ENCODE results near the gene RPRM.
"Not testable (repeated sequence)": the region's sequence is repeated elsewhere in the genome, so short reads cannot be mapped to it uniquely, and the experiment has no call there.

The RPRM gene

GRCh38 chr2:153455861-153456260, 22.7 kb downstream of the RPRM start:
- DNase-seq (ENCODE audit: low spot score): no peak

DNA sequence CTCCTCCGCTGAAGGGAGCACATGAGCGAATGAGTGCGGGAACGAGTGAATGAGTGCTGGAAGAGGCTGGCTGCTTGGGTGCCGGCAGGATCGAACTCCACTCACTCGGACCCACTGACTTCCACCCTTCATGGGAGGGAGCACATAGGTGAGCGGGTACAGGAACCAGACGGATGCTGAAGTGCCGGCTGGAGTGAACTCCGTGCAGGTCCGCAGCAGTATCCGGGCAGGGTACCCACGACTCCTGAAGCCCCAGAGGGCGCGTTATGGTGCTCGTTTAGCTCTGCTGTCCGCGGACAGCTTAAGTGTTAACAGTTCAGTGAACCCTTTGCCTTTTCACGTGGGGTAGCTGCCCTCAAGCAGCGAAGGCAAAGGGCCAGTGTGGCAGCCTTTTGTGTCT, 23.2 kb downstream of the RPRM start:
- DNase-seq (ENCODE audit: low spot score): no peak

GRCh38 chr2:153451611-153452010, 27.0 kb downstream of the RPRM start:
- DNase-seq (ENCODE audit: low spot score): no peak

DNA sequence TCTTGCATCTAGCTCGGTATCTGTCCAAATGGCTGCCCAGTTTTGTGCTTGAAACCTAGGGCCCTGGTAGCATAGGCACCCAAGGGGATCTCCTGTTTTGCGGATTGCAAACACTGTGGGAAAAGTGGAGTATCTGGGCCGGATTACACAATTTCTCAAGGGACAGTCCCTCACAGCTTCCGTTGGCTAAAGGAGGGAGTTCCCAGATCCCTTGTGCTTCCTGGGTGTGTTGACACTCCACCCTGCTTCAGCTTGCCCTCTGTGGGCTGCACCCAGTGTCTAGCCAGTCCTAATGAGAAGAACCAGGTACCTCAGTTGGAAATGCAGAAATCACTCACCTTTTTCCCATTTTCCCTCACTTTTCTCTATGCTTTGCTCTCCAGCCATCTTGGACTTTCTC, 35.5 kb downstream of the RPRM start:
- no peak for DNase-seq (ENCODE audit: low spot score)

DNA sequence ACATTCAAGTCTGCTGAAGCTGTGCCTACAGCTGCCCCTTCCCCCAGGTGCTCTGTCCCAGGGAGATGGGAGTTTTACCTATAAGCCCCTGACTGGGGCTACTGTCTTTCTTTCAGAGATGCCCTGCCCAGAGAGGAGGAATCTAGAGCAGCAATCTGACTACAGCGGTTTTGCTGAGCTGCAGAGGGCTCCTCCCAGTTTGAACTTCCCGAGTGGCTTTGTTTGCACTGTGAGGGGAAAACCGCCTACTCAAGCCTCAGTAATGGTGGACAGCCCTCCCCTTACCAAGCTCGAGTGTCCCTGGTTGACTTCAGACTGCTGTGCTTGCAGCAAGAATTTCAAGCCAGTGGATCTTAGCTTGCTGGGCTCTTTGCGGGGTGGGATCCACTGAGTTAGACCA, 35.9 kb downstream of the RPRM start:
- not testable (repeated sequence) for DNase-seq (ENCODE audit: low spot score)

GRCh38 chr2:153440090-153440489, 38.5 kb downstream of the RPRM start:
- not testable (repeated sequence) for DNase-seq (ENCODE audit: low spot score)

DNA sequence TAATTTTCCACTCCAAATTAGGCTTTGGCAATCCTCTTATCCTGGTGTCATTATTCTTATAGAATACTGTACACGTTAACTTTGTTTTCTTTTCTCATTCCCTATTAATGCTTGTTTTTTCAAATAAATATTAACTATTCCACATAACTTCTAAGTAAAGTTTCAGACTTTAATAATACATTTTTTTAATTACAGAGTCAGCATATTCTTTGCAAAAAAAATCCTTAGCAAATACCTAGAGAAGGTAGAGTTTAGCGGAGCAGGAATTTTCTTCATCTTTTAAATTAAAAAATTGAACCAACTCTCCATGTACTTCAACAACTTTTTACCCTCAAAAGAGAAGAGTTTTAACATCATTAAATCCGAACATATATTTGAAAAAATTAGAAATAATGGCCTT, 45.2 kb downstream of the RPRM start:
- no peak for DNase-seq (ENCODE audit: low spot score)

- no peak for DNase-seq (ENCODE audit: low spot score)
These were observed 46.2 kb downstream of the RPRM start for GRCh38 chr2:153432381-153432780.

DNA sequence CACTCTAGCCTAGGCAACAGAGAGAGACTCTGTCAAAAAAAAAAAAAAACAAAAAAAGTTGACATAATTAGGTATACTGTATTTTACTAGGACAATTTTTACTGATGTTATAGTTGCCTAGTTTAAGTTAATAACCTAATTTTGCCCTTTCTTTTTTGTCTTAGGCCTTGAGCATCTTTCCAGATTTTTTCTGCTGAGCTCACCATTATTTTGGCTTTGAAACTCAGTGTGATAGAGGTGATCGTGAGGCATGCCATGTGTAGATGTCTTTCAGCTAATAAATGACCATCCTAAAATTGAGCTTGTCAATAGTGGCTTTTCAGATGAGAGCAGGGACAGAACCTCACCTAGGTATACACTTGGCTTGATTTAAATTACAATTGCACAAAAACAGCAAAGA, 47.4 kb downstream of the RPRM start:
- DNase-seq (ENCODE audit: low spot score): no peak

Data from ecto neural progenitor cell (in vitro differentiated cells).